Loucy (cell line): ENCODE results near the gene TSPAN9.

ENCODE experiments used
- H2AFZ ChIP-seq: fragments of 200-600 bp; sonication (generic); 2 replicates; pipeline ENCODE4 v1.6.0; 2016; ENCODE audit warnings: antibody characterized with exemption, mild to moderate bottlenecking, low read length, moderate library complexity
- H3F3A ChIP-seq: fragments of 200-600 bp; 2 replicates; pipeline ENCODE4 v1.6.0; 2016; ENCODE audit warnings: antibody characterized with exemption, low read depth, mild to moderate bottlenecking
- H3K27me3 ChIP-seq: fragments of 200-600 bp; sonication (generic); 2 replicates; pipeline ENCODE4 v1.6.1; 2014; ENCODE audit warnings: low read length, mild to moderate bottlenecking; ENCODE audit not compliant: insufficient read depth, poor library complexity, severe bottlenecking
- H3K36me3 ChIP-seq: fragments of 200-600 bp; sonication (generic); 2 replicates; pipeline ENCODE4 v1.6.1; 2016; ENCODE audit warnings: low read length; ENCODE audit not compliant: insufficient read depth
- H3K4me1 ChIP-seq: fragments of 200-600 bp; sonication (generic); 2 replicates; pipeline ENCODE4 v1.5.1; 2014; ENCODE audit warnings: low read length, mild to moderate bottlenecking; ENCODE audit not compliant: insufficient read depth, poor library complexity, severe bottlenecking
- H3K4me2 ChIP-seq: fragments of 200-600 bp; sonication (generic); 2 replicates; pipeline ENCODE4 v1.6.0; 2014; ENCODE audit warnings: antibody characterized with exemption, low read length, low read depth, mild to moderate bottlenecking; ENCODE audit not compliant: poor library complexity, severe bottlenecking
- H3K4me3 ChIP-seq: fragments of 200-600 bp; sonication (generic); 2 replicates; pipeline ENCODE4 v1.5.1; 2014; ENCODE audit warnings: low read length, mild to moderate bottlenecking, mixed read lengths; ENCODE audit not compliant: poor library complexity, severe bottlenecking
- H3K79me2 ChIP-seq: fragments of 200-600 bp; sonication (generic); 2 replicates; pipeline ENCODE4 v1.6.1; 2014; ENCODE audit warnings: low read length; ENCODE audit not compliant: insufficient read depth
- H3K9ac ChIP-seq: fragments of 200-600 bp; sonication (generic); 2 replicates; pipeline ENCODE4 v1.6.0; 2014; ENCODE audit warnings: mild to moderate bottlenecking, low read depth, low read length, moderate library complexity; ENCODE audit not compliant: poor library complexity, severe bottlenecking
- H3K9me2 ChIP-seq: fragments of 200-600 bp; sonication (generic); replicated peaks from 2 replicates; pipeline ENCODE4 v1.6.1; 2016; ENCODE audit warnings: low read depth, low read length, mixed read lengths
- H3K9me3 ChIP-seq: fragments of 200-600 bp; sonication (generic); 2 replicates; pipeline ENCODE4 v1.6.1; 2014; ENCODE audit warnings: mild to moderate bottlenecking, antibody characterized with exemption, low read length, low read depth; ENCODE audit not compliant: insufficient read depth
- H4K20me1 ChIP-seq: fragments of 200-600 bp; sonication (generic); 2 replicates; pipeline ENCODE4 v1.6.0; 2014; ENCODE audit warnings: antibody characterized with exemption, low read length, mild to moderate bottlenecking; ENCODE audit not compliant: insufficient read depth, poor library complexity, severe bottlenecking
- EZH2phosphoT487 ChIP-seq: fragments of 200-600 bp; IDR thresholded peaks from 2 replicates; pipeline ENCODE4 v1.6.1; 2018; ENCODE audit warnings: antibody characterized with exemption, mild to moderate bottlenecking, moderate library complexity, borderline replicate concordance
- TF ChIP-seq, protein P1 (sequence below): fragments of 200-600 bp; sonication (generic); conservative IDR thresholded peaks from 2 replicates; pipeline ENCODE4 v1.5.1; 2014; ENCODE audit warnings: mild to moderate bottlenecking, antibody characterized with exemption, low read length

Gene TSPAN9

DNA sequence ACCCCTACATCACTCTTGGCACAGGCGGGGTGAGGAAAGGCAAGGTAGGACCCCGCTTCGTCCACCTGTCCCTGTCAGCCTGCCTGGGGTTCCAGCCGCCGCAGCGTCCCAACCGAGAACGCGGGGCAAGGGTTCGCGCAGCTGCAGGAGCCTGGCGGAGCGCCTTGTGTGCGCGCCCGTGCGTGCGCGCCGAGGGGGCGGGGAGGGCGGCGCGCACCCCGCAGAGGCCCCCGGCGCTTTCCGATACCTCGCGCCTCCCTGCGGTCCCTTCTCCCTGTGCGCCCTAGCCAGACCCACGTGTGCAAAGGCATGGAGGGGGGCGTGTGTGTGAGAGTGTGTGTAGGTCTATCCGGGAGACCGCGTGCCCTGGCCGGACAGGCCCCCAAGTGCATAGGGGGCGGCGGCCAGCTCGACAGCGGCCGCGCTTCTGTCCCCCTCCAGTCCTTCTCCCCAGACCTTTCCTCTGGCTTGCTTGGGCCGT lies 122.4 kb downstream of the TSPAN9 start:
- Histone ChIP-seq H3K27me3 (no peaks in the 10 kb centered on the region), H4K20me1 (no peaks in the 10 kb centered on the region)

DNA sequence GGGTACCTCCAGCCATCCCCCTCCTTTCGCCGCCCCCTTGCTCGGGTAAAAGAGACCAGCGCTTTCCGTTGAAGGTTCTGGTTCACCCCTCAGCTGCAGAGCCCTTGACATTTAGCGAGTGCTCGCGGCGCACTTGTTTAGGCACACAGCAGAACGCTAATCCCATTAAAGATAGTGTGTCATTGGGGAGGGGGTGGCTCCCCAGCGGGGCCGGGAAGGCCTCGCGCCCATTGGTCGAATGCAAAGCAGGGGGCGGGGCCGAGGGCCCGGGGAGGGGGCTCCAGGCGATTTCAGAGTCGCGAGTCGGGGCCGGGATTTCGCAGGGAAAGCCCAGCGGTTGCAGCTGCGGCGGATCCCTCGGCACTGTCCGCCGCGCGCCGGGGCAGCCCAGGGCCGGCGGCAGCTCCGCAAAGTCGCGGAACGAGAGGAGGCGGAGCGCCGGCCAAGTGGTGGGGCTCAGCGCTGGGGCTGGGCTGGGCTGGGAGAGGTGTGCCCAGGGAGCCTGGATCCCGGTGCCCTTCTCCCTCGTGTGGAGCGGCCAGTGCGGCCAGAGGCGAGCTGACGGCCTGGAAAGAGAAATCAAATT lies 122.9 kb downstream of the TSPAN9 start:
- H2AFZ ChIP-seq, result no peak overlapping the region
- H3K9ac ChIP-seq, result no peak overlapping the region
- H4K20me1 ChIP-seq, result no peaks in the 10 kb centered on the region
- H3K9me3 ChIP-seq, result no peaks in the 10 kb centered on the region
- H3F3A ChIP-seq, result no peaks in the 10 kb centered on the region
- no peaks in the 10 kb centered on the region for H3K9me2 ChIP-seq
- no peaks in the 10 kb centered on the region for H3K79me2 ChIP-seq
- TF ChIP-seq, protein P1, sequence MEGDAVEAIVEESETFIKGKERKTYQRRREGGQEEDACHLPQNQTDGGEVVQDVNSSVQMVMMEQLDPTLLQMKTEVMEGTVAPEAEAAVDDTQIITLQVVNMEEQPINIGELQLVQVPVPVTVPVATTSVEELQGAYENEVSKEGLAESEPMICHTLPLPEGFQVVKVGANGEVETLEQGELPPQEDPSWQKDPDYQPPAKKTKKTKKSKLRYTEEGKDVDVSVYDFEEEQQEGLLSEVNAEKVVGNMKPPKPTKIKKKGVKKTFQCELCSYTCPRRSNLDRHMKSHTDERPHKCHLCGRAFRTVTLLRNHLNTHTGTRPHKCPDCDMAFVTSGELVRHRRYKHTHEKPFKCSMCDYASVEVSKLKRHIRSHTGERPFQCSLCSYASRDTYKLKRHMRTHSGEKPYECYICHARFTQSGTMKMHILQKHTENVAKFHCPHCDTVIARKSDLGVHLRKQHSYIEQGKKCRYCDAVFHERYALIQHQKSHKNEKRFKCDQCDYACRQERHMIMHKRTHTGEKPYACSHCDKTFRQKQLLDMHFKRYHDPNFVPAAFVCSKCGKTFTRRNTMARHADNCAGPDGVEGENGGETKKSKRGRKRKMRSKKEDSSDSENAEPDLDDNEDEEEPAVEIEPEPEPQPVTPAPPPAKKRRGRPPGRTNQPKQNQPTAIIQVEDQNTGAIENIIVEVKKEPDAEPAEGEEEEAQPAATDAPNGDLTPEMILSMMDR, result no peak
- no peak for TF ChIP-seq EZH2phosphoT487
- H3K4me1 ChIP-seq, result no peaks in the 10 kb centered on the region
- H3K27me3 ChIP-seq, result no peaks in the 10 kb centered on the region
- no peaks in the 10 kb centered on the region for H3K36me3 ChIP-seq
- H3K4me2 ChIP-seq, result no peak overlapping the region
- H3K4me3 ChIP-seq, result no peak overlapping the region

More for the DNA sequence above, 122.4 kb downstream of the TSPAN9 start:
- H3K9me3 ChIP-seq, result no peaks in the 10 kb centered on the region
- TF ChIP-seq, protein P1, result no peak
- no peak for TF ChIP-seq EZH2phosphoT487
- no peaks in the 10 kb centered on the region for H3K79me2 ChIP-seq
- H3K9ac ChIP-seq, result no peak overlapping the region
- H3K36me3 ChIP-seq, result no peaks in the 10 kb centered on the region
- no peaks in the 10 kb centered on the region for H3F3A ChIP-seq
- H2AFZ ChIP-seq, result no peak overlapping the region
- H3K4me1 ChIP-seq, result no peaks in the 10 kb centered on the region
- no peaks in the 10 kb centered on the region for H3K9me2 ChIP-seq
- no peak overlapping the region for H3K4me2 ChIP-seq
- H3K4me3 ChIP-seq, result no peak overlapping the region

DNA sequence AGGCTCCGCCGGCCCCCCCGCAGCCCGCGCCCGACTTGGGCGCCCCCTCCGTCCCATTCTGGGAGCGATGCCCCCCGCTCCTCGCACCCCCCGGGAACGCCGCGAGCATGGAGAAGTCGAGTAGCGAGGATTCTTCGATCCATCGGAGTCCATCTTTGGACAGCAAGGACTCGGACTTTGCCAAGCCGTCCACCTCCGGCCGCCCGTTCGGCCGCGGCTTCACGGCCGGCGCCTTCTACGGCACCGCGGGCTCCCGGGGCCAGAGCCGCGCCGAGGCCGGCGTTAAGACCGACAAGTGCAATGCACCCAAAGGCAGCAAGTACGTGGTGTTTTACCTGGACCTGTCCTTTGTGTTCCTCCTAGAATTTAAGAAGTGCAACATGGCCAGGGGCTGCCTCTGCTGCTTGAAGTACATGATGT lies 123.6 kb downstream of the TSPAN9 start:
- Histone ChIP-seq H3K27me3 (no peaks in the 10 kb centered on the region), H3K9me2 (no peaks in the 10 kb centered on the region), H3F3A (no peaks in the 10 kb centered on the region), H3K36me3 (no peaks in the 10 kb centered on the region), H3K79me2 (no peaks in the 10 kb centered on the region), H3K4me3 (no peak overlapping the region), H3K4me2 (no peak overlapping the region), H3K9me3 (no peaks in the 10 kb centered on the region), H3K4me1 (no peaks in the 10 kb centered on the region), H4K20me1 (no peaks in the 10 kb centered on the region), H2AFZ (no peak overlapping the region), H3K9ac (no peak overlapping the region)
- TF ChIP-seq, protein P1, result no peak
- no peak for TF ChIP-seq EZH2phosphoT487
